HL-60 (cell line): ENCODE measurements around the gene TXNRD3.

ENCODE experiments used
- DNase-seq, 2 experiments: peaks; one replicate each; pipeline ENCODE4 v3.0.0-alpha.2; 2010 to 2020; ENCODE audit warnings: low read depth in 1 of 2, low spot score in 1 of 2
- H3K27ac ChIP-seq: fragments of 250-450 bp; sonication (Bioruptor Pico); replicated peaks from 2 replicates; pipeline ENCODE4 v1.5.1; 2020; ENCODE audit warnings: mild to moderate bottlenecking, moderate library complexity
- H3K27me3 ChIP-seq: fragments of 250-450 bp; sonication (Bioruptor Pico); 2 replicates; pipeline ENCODE4 v1.5.1; 2021; ENCODE audit warnings: mild to moderate bottlenecking, moderate library complexity; ENCODE audit not compliant: insufficient read depth, poor library complexity, severe bottlenecking
- H3K4me3 ChIP-seq: replicated peaks from 2 replicates; pipeline ENCODE4 v1.5.1; 2011; ENCODE audit warnings: mild to moderate bottlenecking, control low read depth, low read length; ENCODE audit not compliant: insufficient read depth
- CTCF ChIP-seq: IDR thresholded peaks from one replicate; pipeline ENCODE4 v1.5.1; 2011; ENCODE audit warnings: low read length, control low read depth, inconsistent platforms; ENCODE audit not compliant: insufficient read depth
- GABPA ChIP-seq: IDR thresholded peaks from 2 replicates; pipeline ENCODE4 v1.6.1; 2012; ENCODE audit warnings: low read depth
- POLR2AphosphoS5 ChIP-seq: IDR thresholded peaks from 2 replicates; pipeline ENCODE4 v1.6.1; 2012; ENCODE audit warnings: low read depth
- REST ChIP-seq: IDR thresholded peaks from 2 replicates; pipeline ENCODE4 v1.6.1; 2012; ENCODE audit warnings: low read depth; ENCODE audit not compliant: insufficient replicate concordance
- SPI1 ChIP-seq: IDR thresholded peaks from 2 replicates; pipeline ENCODE4 v1.6.1; 2012; ENCODE audit warnings: low read depth, mild to moderate bottlenecking, borderline replicate concordance

The TXNRD3 gene

GRCh38 chr3:126680667-126681055 is 25.7 kb upstream of the TXNRD3 start:
- Histone ChIP-seq H3K27me3 (peaks cover 3% of the 10 kb centered on the region), H3K27ac (no peak overlapping the region), H3K4me3 (no peak overlapping the region)
- no peak for DNase-seq
- no peak for TF ChIP-seq REST
- TF ChIP-seq POLR2AphosphoS5 = no peak
- TF ChIP-seq CTCF = no peak
- no peak for TF ChIP-seq GABPA

- no peak for TF ChIP-seq REST
- TF ChIP-seq CTCF = no peak
- no peak for TF ChIP-seq POLR2AphosphoS5
- no peak for TF ChIP-seq SPI1
- no peak for TF ChIP-seq GABPA
- DNase-seq = no peak
- Histone ChIP-seq H3K27ac (no peak overlapping the region), H3K4me3 (no peak overlapping the region), H3K27me3 (peaks cover 3% of the 10 kb centered on the region)
These were observed 25.1 kb upstream of the TXNRD3 start for GRCh38 chr3:126679831-126680666.

- DNase-seq = peak in 1 of 2 experiments; percentile 66
- Histone ChIP-seq H3K27ac (no peak overlapping the region), H3K27me3 (peaks cover 3% of the 10 kb centered on the region), H3K4me3 (no peak overlapping the region)
- no peak for TF ChIP-seq REST
- no peak for TF ChIP-seq POLR2AphosphoS5
- no peak for TF ChIP-seq GABPA
- TF ChIP-seq CTCF = peak; percentile 82
These were observed 24.4 kb upstream of the TXNRD3 start for GRCh38 chr3:126679318-126679751.
